ENCODE measurements around the gene RNASE3.
"Not testable (repeated sequence)": the region's sequence is repeated elsewhere in the genome, so short reads cannot be mapped to it uniquely, and the experiment has no call there.

The RNASE3 gene

GRCh38 chr14:20891126-20891825 lies at the start of gene RNASE3:
RNASE3 (plus strand) TSS chr14:20891385; CDS start chr14:20891687, 302 bp downstream.
- not testable (repeated sequence) for DNase-seq

- DNase-seq = no peak
Observed at GRCh38 chr14:20846560-20846959, 44.6 kb upstream of the RNASE3 start.

GRCh38 chr14:20848316-20848954 lies 42.8 kb upstream of the RNASE3 start:
- DNase-seq = no peak

- no peak for DNase-seq
Observed at GRCh38 chr14:20848955-20849570, 42.1 kb upstream of the RNASE3 start.

- no peak for DNase-seq
Observed at GRCh38 chr14:20853042-20853441, 38.1 kb upstream of the RNASE3 start.

- DNase-seq = peak; percentile 34
Observed at GRCh38 chr14:20855652-20856291, 35.4 kb upstream of the RNASE3 start.

GRCh38 chr14:20857207-20857606 lies 34.0 kb upstream of the RNASE3 start:
- no peak for DNase-seq

- DNase-seq = peak; percentile 80
Observed at GRCh38 chr14:20857630-20858261, 33.4 kb upstream of the RNASE3 start.

- no peak for DNase-seq
Observed at GRCh38 chr14:20866194-20866593, 25.0 kb upstream of the RNASE3 start.

- no peak for DNase-seq
Observed at GRCh38 chr14:20866963-20867362, 24.2 kb upstream of the RNASE3 start.

- peak; percentile 79 for DNase-seq
Observed at GRCh38 chr14:20873370-20874177, 17.6 kb upstream of the RNASE3 start.

- no peak for DNase-seq
Observed at GRCh38 chr14:20877016-20877415, 14.2 kb upstream of the RNASE3 start.

- DNase-seq = no peak
Observed at GRCh38 chr14:20878695-20879094, 12.5 kb upstream of the RNASE3 start.

GRCh38 chr14:20881229-20881628 lies 10.0 kb upstream of the RNASE3 start:
- not testable (repeated sequence) for DNase-seq

- not testable (repeated sequence) for DNase-seq
Observed at GRCh38 chr14:20882787-20883186, 8.4 kb upstream of the RNASE3 start.

GRCh38 chr14:20888411-20888810 lies 2.8 kb upstream of the RNASE3 start:
- DNase-seq = not testable (repeated sequence)

GRCh38 chr14:20895322-20895721 lies 4.1 kb downstream of the RNASE3 start:
- not testable (repeated sequence) for DNase-seq

GRCh38 chr14:20904393-20905029 lies 13.3 kb downstream of the RNASE3 start:
- no peak for DNase-seq

GRCh38 chr14:20905676-20906075 lies 14.5 kb downstream of the RNASE3 start:
- no peak for DNase-seq

- DNase-seq = no peak
Observed at GRCh38 chr14:20907214-20907613, 16.0 kb downstream of the RNASE3 start.

- DNase-seq = not testable (repeated sequence)
Observed at GRCh38 chr14:20910822-20911221, 19.6 kb downstream of the RNASE3 start.
